NCI-H2227 (cell line): Measurements from ENCODE around the gene TSPYL2.

Experiments
- DNase-seq: peaks from one replicate; lab custom pipeline; 2025; ENCODE audit not compliant: unreplicated experiment; lab: John Stamatoyannopoulos, UW

Gene TSPYL2

GRCh38 chrX:53078943-53079342, 3.2 kb upstream of the TSPYL2 start:
- no peak for DNase-seq

- no peak for DNase-seq
Measured at GRCh38 chrX:53080628-53081580, 1.3 kb upstream of the TSPYL2 start.

- DNase-seq = no peak
Measured at GRCh38 chrX:53082773-53083616, 828 bp downstream of the TSPYL2 start.

- DNase-seq = no peak
Measured at GRCh38 chrX:53084043-53084570, 1.9 kb downstream of the TSPYL2 start.

- no peak for DNase-seq
Measured at GRCh38 chrX:53084863-53085262, 2.7 kb downstream of the TSPYL2 start.

- no peak for DNase-seq
Measured at GRCh38 chrX:53085661-53086229, 3.6 kb downstream of the TSPYL2 start.

GRCh38 chrX:53086464-53086863, 4.3 kb downstream of the TSPYL2 start:
- DNase-seq = no peak

- no peak for DNase-seq
Measured at GRCh38 chrX:53087388-53087831, 5.2 kb downstream of the TSPYL2 start.

GRCh38 chrX:53088136-53088974, 6.2 kb downstream of the TSPYL2 start:
- peak; percentile 97 for DNase-seq

- DNase-seq = peak; percentile 82
Measured at GRCh38 chrX:53089224-53089842, 7.2 kb downstream of the TSPYL2 start.

- no peak for DNase-seq
Measured at GRCh38 chrX:53089925-53090324, 7.8 kb downstream of the TSPYL2 start.

- no peak for DNase-seq
Measured at GRCh38 chrX:53091354-53091753, 9.2 kb downstream of the TSPYL2 start.

- DNase-seq = peak; percentile 94
Measured at GRCh38 chrX:53093177-53093655, 11.0 kb downstream of the TSPYL2 start.

GRCh38 chrX:53093748-53094581, 11.8 kb downstream of the TSPYL2 start, which contains the start of gene KANTR:
TSS of gene KANTR (plus strand) at chrX:53094142. CDS start at chrX:53124273, 30,131 bp downstream.
- DNase-seq = peak; percentile 99

- no peak for DNase-seq
Measured at GRCh38 chrX:53094582-53094905, 12.4 kb downstream of the TSPYL2 start.

- DNase-seq = no peak
Measured at GRCh38 chrX:53095796-53096195, 13.6 kb downstream of the TSPYL2 start.

GRCh38 chrX:53114864-53115549, 32.8 kb downstream of the TSPYL2 start:
- DNase-seq = no peak

GRCh38 chrX:53115550-53115874, 33.3 kb downstream of the TSPYL2 start:
- DNase-seq = no peak
